ENCODE data around the gene CGB3. TPM values are rescaled to one million over a fixed set of nuclear protein-coding genes. Genes with fewer than 3 reads are reported as not detected.

CGB3 gene
- total RNA-seq, 1 experiment from 2014 or later: 0.46 TPM

DNA sequence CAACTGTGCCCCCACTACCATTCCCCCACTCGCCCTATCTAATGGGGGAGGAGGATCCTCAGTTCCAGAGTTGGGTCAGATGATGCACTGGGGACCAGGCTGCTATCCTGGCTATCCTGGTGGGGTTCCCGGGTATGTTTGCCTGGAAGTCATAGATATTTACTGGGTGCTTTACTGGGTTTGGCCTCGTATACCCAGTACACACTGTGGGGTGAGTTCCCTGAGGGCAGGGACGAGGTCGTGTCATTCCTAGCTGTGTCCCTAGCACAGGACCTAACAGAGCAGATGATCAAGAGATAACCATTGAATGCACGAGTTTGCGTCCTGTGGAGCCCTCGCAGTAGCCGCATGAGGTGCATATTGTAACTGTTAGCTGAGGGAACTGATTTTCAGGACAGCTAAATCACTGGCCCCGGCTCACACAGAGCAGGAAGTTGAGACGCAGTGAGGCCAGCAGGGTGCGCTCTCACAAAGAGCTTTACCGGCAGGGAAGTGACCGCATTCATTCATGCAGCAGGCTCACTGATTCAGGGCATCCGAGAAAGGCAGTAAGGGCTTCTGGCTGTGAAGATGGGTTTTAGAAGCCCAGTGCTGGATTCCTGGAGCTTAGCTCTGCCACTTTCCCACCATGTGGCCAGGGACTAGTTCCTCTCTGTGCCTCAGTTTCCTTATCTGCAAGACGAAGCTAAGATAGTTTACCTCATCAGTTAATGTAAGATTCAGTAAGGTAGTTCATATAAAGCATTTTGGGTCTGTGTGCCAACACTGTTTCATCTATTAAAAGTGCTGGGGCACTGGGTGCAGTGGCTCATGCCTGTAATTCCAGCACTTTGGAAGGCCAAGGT, 24.4 kb downstream of the CGB3 start:
- Histone ChIP-seq H3K4ac (ENCODE audit: low read depth, low read length) (no peak overlapping the region), H3K18ac (ENCODE audit: insufficient read length, low read depth, low read length) (no peak overlapping the region), H3K79me2 (ENCODE audit: insufficient read depth, low read length) (peaks cover 5% of the 10 kb centered on the region; the same call in 1 of the 2 replicates), H3K9ac (ENCODE audit: extremely low read depth, insufficient read length, low read length) (no peak overlapping the region), H3K56ac (ENCODE audit: insufficient read length, low read depth, low read length) (no peak overlapping the region), H2AFZ (ENCODE audit: low read length) (no peak overlapping the region), H2BK120ac (ENCODE audit: low read depth, low read length, poor library complexity, severe bottlenecking) (no peak overlapping the region), H2AK5ac (ENCODE audit: insufficient read length, low read length) (no peak overlapping the region), H3K27ac (ENCODE audit: insufficient read length, low read depth, low read length) (no peak overlapping the region), H3K23ac (ENCODE audit: insufficient read length, low read depth, low read length) (no peak overlapping the region), H3K23me2 (ENCODE audit: insufficient read length, low read depth, low read length, poor library complexity, severe bottlenecking) (no peaks in the 10 kb centered on the region), H3K27me3 (ENCODE audit: insufficient read depth, low read length) (no peaks in the 10 kb centered on the region), H3K4me1 (ENCODE audit: insufficient read depth, low read length) (no peaks in the 10 kb centered on the region), H3K14ac (ENCODE audit: insufficient read depth, low read length) (no peak overlapping the region), H4K91ac (ENCODE audit: insufficient read length, low read depth, low read length) (no peak overlapping the region), H3K79me1 (ENCODE audit: insufficient read depth, low read depth, low read length, poor library complexity, severe bottlenecking) (no peaks in the 10 kb centered on the region), H3K4me2 (ENCODE audit: insufficient read depth, insufficient read length, low read length) (no peak overlapping the region), H3T11ph (ENCODE audit: low read length) (no peak overlapping the region), H4K20me1 (ENCODE audit: control insufficient read depth, insufficient read depth, insufficient read length) (no peaks in the 10 kb centered on the region), H2BK15ac (ENCODE audit: low read depth, low read length) (no peak overlapping the region), H3K9me3 (ENCODE audit: control insufficient read depth, low read depth, low read length) (no peaks in the 10 kb centered on the region), H2BK12ac (ENCODE audit: insufficient read length, low read depth, low read length) (no peak overlapping the region), H4K8ac (replicated peaks; ENCODE audit: insufficient read length, low read depth, low read length) (no peak overlapping the region), H2BK20ac (ENCODE audit: low read depth, low read length, poor library complexity, severe bottlenecking) (no peak overlapping the region), H2BK5ac (ENCODE audit: insufficient read length, low read length) (no peak overlapping the region), H4K5ac (ENCODE audit: insufficient read length, low read depth, low read length) (no peak overlapping the region)
- Mint-ChIP-seq H3K36me3 (ENCODE audit: insufficient read depth in 1 of 3, low read depth in 3 of 3) (peaks cover 8 to 30% (median 18%) of the 10 kb centered on the region in 3 experiments; a peak in 6 of 7 replicates), H3K4me3 (peak overlapping the region in 1 of 2 experiments; percentile 54; a peak in 2 of 5 replicates), H3K4me1 (peaks cover 17 to 20% of the 10 kb centered on the region in 2 experiments), H3K27ac (peak overlapping the region; percentile 78 to 94 (median 94); a peak in 5 of 7 replicates), H3K27me3 (ENCODE audit: low read depth) (no peaks in the 10 kb centered on the region), H3K9me3 (no peaks in the 10 kb centered on the region)
- DNase-seq: peak; percentile 90
- TF ChIP-seq, protein P1, sequence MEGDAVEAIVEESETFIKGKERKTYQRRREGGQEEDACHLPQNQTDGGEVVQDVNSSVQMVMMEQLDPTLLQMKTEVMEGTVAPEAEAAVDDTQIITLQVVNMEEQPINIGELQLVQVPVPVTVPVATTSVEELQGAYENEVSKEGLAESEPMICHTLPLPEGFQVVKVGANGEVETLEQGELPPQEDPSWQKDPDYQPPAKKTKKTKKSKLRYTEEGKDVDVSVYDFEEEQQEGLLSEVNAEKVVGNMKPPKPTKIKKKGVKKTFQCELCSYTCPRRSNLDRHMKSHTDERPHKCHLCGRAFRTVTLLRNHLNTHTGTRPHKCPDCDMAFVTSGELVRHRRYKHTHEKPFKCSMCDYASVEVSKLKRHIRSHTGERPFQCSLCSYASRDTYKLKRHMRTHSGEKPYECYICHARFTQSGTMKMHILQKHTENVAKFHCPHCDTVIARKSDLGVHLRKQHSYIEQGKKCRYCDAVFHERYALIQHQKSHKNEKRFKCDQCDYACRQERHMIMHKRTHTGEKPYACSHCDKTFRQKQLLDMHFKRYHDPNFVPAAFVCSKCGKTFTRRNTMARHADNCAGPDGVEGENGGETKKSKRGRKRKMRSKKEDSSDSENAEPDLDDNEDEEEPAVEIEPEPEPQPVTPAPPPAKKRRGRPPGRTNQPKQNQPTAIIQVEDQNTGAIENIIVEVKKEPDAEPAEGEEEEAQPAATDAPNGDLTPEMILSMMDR (conservative IDR thresholded peaks at IDR 0.05): peak; percentile 92
- no CpG with 5 or more reads among the region's 16 CpGs for WGBS (ENCODE audit: extremely low coverage, insufficient read length, low lambda C conversion rate)
